Neural progenitor cell (in vitro differentiated cells): ENCODE results near the gene GATA5. TPM values are rescaled to one million over a fixed set of nuclear protein-coding genes. Genes with fewer than 3 reads are reported as not detected.

ENCODE experiments used
- DNase-seq: peaks from one replicate; pipeline ENCODE4 v3.0.0-alpha.2; 2016; ENCODE audit warnings: low spot score
- H2AFZ ChIP-seq: fragments of 200-600 bp; sonication (generic); replicated peaks from 2 replicates; pipeline ENCODE4 v1.6.1; 2016; ENCODE audit warnings: antibody characterized with exemption
- H3F3A ChIP-seq: fragments of 200-600 bp; sonication (generic); 2 replicates; pipeline ENCODE4 v1.6.1; 2016; ENCODE audit warnings: antibody characterized with exemption, low read depth
- H3K27ac ChIP-seq: fragments of 200-600 bp; sonication (generic); 2 replicates; pipeline ENCODE4 v1.5.1; 2016; ENCODE audit warnings: mild to moderate bottlenecking
- H3K27me3 ChIP-seq: fragments of 200-600 bp; sonication (generic); 2 replicates; pipeline ENCODE4 v1.6.1; 2016; ENCODE audit warnings: mild to moderate bottlenecking, moderate library complexity
- H3K36me3 ChIP-seq: fragments of 200-600 bp; sonication (generic); 2 replicates; pipeline ENCODE4 v1.5.1; 2016
- H3K4me1 ChIP-seq: fragments of 200-600 bp; sonication (generic); 2 replicates; pipeline ENCODE4 v1.6.1; 2016; ENCODE audit warnings: mixed run types
- H3K4me2 ChIP-seq: fragments of 200-600 bp; sonication (generic); 2 replicates; pipeline ENCODE4 v1.6.1; 2016
- H3K4me3 ChIP-seq: fragments of 200-600 bp; sonication (generic); 2 replicates; pipeline ENCODE4 v1.5.1; 2016
- H3K79me2 ChIP-seq: fragments of 200-600 bp; sonication (generic); 2 replicates; pipeline ENCODE4 v1.6.1; 2016; ENCODE audit warnings: low read depth
- H3K9ac ChIP-seq: fragments of 200-600 bp; sonication (generic); 2 replicates; pipeline ENCODE4 v1.6.1; 2016
- H3K9me3 ChIP-seq: fragments of 200-600 bp; sonication (generic); 2 replicates; pipeline ENCODE4 v1.5.1; 2016; ENCODE audit warnings: low read depth
- H4K20me1 ChIP-seq: fragments of 200-600 bp; sonication (generic); 2 replicates; pipeline ENCODE4 v1.6.1; 2016; ENCODE audit warnings: low read depth
- H3K27ac Mint-ChIP-seq: 3 replicates; pipeline ENCODE4 v1.8.0; 2021; ENCODE audit warnings: mixed read lengths
- H3K27me3 Mint-ChIP-seq: 2 replicates; pipeline ENCODE4 v1.8.0; 2022; ENCODE audit warnings: low read depth, mild to moderate bottlenecking, inconsistent platforms, moderate library complexity, mixed read lengths; ENCODE audit not compliant: insufficient read depth
- H3K36me3 Mint-ChIP-seq: 3 replicates; pipeline ENCODE4 v1.8.0; 2021; ENCODE audit warnings: mixed read lengths
- H3K4me1 Mint-ChIP-seq: 3 replicates; pipeline ENCODE4 v1.8.0; 2021; ENCODE audit warnings: mixed read lengths
- H3K4me3 Mint-ChIP-seq: 3 replicates; pipeline ENCODE4 v1.8.0; 2021; ENCODE audit warnings: mild to moderate bottlenecking, moderate library complexity, mixed read lengths
- H3K9me3 Mint-ChIP-seq: 3 replicates; pipeline ENCODE4 v1.8.0; 2020; ENCODE audit warnings: mixed read lengths
- EZH2 ChIP-seq: fragments of 200-600 bp; sonication (generic); IDR thresholded peaks from 2 replicates; pipeline ENCODE4 v1.6.1; 2017; ENCODE audit warnings: antibody characterized with exemption, mild to moderate bottlenecking, moderate library complexity
- EZH2phosphoT487 ChIP-seq: fragments of 200-600 bp; sonication (generic); IDR thresholded peaks from 2 replicates; pipeline ENCODE4 v1.6.1; 2017; ENCODE audit warnings: antibody characterized with exemption
- total RNA-seq: library from RNA; depleted of rRNA; stranded (reverse); fragments of >200 nt; gene quantifications from 2 replicates; pipeline ENCODE4 v1.2.3, GENCODE V29; 2015; ENCODE audit warnings: low replicate concordance
- TF ChIP-seq, protein P1 (sequence below): fragments of 200-600 bp; sonication (generic); IDR thresholded peaks from 2 replicates; pipeline ENCODE4 v1.5.1; 2017; ENCODE audit warnings: antibody characterized with exemption, mild to moderate bottlenecking

GATA5 gene
- total RNA-seq, 1 donor from 2014 or later: not detected

DNA sequence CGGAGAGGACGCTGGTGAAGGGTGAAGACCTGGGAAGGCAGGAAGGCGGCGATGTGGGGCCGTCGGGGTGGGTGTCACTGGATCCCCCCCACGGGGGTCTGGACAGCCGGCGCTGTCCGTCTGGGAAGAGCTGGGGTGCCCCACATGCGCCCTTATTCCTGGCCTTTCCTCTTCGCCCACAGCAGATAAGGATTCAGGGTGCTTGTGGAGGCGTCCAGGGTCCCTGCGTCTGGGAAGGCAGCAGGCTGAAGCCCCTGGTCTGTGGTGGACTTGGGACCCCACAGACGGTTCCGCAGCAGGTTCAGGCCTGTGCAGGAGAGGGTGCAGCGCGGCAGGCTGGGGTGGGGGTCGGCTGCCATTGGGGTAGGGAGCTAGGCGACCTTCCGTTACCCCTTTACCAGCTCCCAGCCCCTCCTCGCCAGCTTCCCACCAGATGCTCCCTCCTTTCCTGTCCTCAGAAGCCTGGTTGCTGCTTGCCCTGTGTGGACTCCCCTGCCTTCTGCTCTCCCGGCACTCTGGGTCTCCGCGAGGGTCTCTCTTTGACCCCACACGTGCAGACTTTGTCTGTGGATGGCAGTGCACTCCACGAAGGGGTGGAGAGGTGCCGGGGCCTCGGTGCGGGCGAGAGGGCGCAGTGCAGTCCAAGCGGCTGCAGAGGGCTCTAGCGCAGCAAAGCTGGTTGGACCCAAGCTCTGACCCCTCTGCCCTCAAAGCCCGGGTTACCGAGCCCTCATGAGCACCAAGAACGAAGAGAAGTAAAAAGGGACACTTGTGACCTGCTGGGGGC, 2.1 kb upstream of the GATA5 start:
- Mint-ChIP-seq H3K27ac (no peak overlapping the region), H3K27me3 (peaks cover 52% of the 10 kb centered on the region), H3K9me3 (no peaks in the 10 kb centered on the region), H3K36me3 (no peaks in the 10 kb centered on the region), H3K4me3 (no peak overlapping the region), H3K4me1 (peaks cover 18% of the 10 kb centered on the region)
- Histone ChIP-seq H3K27me3 (peaks cover 99% of the 10 kb centered on the region), H4K20me1 (peaks cover 51% of the 10 kb centered on the region), H3K79me2 (no peaks in the 10 kb centered on the region), H2AFZ (no peak overlapping the region), H3K4me1 (peaks cover 30% of the 10 kb centered on the region), H3K27ac (no peak overlapping the region), H3F3A (peaks cover 19% of the 10 kb centered on the region), H3K9ac (no peak overlapping the region), H3K4me3 (no peak overlapping the region), H3K9me3 (no peaks in the 10 kb centered on the region), H3K36me3 (no peaks in the 10 kb centered on the region), H3K4me2 (peak overlapping the region; percentile 46)
- DNase-seq: peak; percentile 74
- TF ChIP-seq, protein P1, sequence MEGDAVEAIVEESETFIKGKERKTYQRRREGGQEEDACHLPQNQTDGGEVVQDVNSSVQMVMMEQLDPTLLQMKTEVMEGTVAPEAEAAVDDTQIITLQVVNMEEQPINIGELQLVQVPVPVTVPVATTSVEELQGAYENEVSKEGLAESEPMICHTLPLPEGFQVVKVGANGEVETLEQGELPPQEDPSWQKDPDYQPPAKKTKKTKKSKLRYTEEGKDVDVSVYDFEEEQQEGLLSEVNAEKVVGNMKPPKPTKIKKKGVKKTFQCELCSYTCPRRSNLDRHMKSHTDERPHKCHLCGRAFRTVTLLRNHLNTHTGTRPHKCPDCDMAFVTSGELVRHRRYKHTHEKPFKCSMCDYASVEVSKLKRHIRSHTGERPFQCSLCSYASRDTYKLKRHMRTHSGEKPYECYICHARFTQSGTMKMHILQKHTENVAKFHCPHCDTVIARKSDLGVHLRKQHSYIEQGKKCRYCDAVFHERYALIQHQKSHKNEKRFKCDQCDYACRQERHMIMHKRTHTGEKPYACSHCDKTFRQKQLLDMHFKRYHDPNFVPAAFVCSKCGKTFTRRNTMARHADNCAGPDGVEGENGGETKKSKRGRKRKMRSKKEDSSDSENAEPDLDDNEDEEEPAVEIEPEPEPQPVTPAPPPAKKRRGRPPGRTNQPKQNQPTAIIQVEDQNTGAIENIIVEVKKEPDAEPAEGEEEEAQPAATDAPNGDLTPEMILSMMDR: peak; percentile 36
- peak; percentile 97 for TF ChIP-seq EZH2phosphoT487
- peak; percentile 93 for TF ChIP-seq EZH2

DNA sequence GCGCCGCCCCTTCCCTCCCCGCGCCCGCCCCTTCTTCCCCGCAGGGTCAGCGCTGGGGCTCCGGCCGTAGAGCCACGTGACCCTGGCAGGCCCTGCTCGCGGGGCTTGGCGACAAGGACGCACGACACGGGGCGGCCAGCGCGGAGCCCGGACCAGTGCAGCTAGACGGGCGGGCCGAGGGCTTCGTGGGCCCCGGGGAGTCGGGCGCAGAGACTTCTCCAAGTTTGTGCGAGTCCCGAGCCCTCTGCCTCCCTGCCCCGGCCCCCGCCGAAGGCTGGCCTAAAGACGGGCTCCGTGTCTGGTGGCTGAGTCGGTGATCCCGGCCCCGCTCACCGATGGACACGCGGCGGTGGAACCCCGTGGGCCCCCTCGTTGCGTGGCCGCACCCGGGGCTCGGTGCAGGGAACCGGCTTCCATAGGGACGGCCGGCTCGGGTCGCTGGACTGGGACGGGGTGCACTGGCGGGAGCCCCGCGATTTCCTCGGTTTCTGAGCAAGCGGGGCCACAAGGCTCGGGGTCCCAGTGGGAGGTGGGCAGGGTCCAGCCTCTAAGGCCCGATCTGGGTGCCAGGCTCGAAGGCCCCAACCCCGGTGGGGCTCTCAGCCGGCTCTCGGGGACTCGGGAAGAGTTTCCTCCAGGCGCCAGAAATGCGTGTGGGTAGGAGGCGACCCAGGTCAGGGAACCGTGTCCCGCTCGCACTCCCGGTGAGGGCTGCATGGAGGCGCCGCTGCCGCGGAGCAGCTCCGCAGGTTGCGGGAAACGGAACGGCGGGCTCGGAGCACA, 452 bp upstream of the GATA5 start:
- Histone ChIP-seq H2AFZ (peak overlapping the region; percentile 38), H3K36me3 (no peaks in the 10 kb centered on the region), H3K9me3 (no peaks in the 10 kb centered on the region), H3K4me2 (peak overlapping the region; percentile 72), H3K4me3 (peak overlapping the region; percentile 49), H3F3A (peaks cover 7% of the 10 kb centered on the region), H3K27me3 (peaks cover 94% of the 10 kb centered on the region), H3K4me1 (peaks cover 14% of the 10 kb centered on the region), H3K79me2 (no peaks in the 10 kb centered on the region), H3K27ac (no peak overlapping the region), H3K9ac (no peak overlapping the region), H4K20me1 (peaks cover 37% of the 10 kb centered on the region)
- peak; percentile 90 for TF ChIP-seq EZH2
- TF ChIP-seq EZH2phosphoT487: peak; percentile 84
- TF ChIP-seq, protein P1: no peak
- peak; percentile 83 for DNase-seq
- Mint-ChIP-seq H3K9me3 (no peaks in the 10 kb centered on the region), H3K36me3 (no peaks in the 10 kb centered on the region), H3K27ac (no peak overlapping the region), H3K4me1 (peaks cover 6% of the 10 kb centered on the region), H3K27me3 (peaks cover 55% of the 10 kb centered on the region), H3K4me3 (no peak overlapping the region)

DNA sequence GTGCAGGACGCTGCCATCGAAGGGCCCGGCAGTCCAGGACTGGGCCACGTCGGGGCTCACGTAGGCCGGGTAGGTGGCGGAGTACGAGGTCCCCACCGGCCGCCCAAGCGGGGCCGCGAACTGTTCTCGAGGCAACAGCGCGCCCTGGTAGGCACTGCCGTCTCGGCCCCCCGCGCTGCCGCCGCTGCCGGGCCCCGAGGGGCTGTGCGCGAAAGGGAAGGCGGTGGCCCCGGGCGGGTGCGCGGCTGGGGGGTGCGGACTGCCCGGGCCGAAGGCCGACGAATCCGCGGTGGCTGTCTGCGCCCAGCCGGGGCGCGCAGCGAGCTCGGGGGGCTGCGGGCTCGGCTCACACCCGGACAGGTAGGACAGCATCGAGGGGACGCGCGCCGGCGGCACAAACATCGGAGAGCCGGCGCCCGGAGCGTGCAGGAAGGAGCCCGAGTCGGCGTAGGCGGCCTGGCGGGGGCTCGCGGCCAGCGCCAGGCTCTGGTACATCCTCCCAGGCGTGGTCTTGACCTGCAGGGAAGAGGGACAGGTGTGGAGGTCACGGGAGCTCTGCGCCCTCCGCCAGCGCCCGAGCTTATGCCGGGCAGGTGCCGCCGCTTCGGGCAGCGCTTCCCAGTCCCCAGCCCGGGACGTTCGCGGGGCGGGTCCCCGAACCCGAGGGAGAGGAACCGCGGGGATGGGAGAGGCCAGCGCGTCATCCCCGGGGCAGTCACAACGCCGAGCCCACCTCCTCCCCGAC, 596 bp downstream of the GATA5 start:
- H3K27ac Mint-ChIP-seq: no peak overlapping the region
- Histone ChIP-seq H3K4me1 (peaks cover 14% of the 10 kb centered on the region), H3K4me3 (peak overlapping the region; percentile 49), H3K4me2 (peak overlapping the region; percentile 72), H2AFZ (peak overlapping the region; percentile 68), H3K36me3 (no peaks in the 10 kb centered on the region), H4K20me1 (peaks cover 27% of the 10 kb centered on the region), H3K9ac (no peak overlapping the region), H3K27ac (no peak overlapping the region), H3K79me2 (no peaks in the 10 kb centered on the region), H3K9me3 (no peaks in the 10 kb centered on the region), H3F3A (peaks cover 9% of the 10 kb centered on the region), H3K27me3 (peaks cover 84% of the 10 kb centered on the region)
- DNase-seq: peak; percentile 54
- H3K36me3 Mint-ChIP-seq: no peaks in the 10 kb centered on the region
- H3K4me3 Mint-ChIP-seq: no peak overlapping the region
- H3K4me1 Mint-ChIP-seq: peaks cover 7% of the 10 kb centered on the region
- H3K27me3 Mint-ChIP-seq: peaks cover 55% of the 10 kb centered on the region
- no peaks in the 10 kb centered on the region for H3K9me3 Mint-ChIP-seq
- TF ChIP-seq EZH2phosphoT487 (peak; percentile 98), EZH2 (peak; percentile 83)
- TF ChIP-seq, protein P1: no peak
